KOPT-K1 (cell line): Measurements from ENCODE around the gene FGD2.

Source experiments
- H3K27ac ChIP-seq: fragments of 200-600 bp; sonication (generic); 2 replicates; pipeline ENCODE4 v1.5.1; 2016; ENCODE audit warnings: antibody characterized with exemption, mild to moderate bottlenecking, low read depth, low read length; ENCODE audit not compliant: poor library complexity, severe bottlenecking
- H3K36me3 ChIP-seq: fragments of 200-600 bp; sonication (generic); 2 replicates; pipeline ENCODE4 v1.5.1; 2017; ENCODE audit warnings: antibody characterized with exemption, mild to moderate bottlenecking, low read length, moderate library complexity; ENCODE audit not compliant: insufficient read depth
- H3K9me3 ChIP-seq: fragments of 200-600 bp; sonication (generic); 2 replicates; pipeline ENCODE4 v1.5.1; 2017; ENCODE audit warnings: antibody characterized with exemption, low read length, mild to moderate bottlenecking; ENCODE audit not compliant: insufficient read depth, poor library complexity, severe bottlenecking

FGD2 gene

DNA sequence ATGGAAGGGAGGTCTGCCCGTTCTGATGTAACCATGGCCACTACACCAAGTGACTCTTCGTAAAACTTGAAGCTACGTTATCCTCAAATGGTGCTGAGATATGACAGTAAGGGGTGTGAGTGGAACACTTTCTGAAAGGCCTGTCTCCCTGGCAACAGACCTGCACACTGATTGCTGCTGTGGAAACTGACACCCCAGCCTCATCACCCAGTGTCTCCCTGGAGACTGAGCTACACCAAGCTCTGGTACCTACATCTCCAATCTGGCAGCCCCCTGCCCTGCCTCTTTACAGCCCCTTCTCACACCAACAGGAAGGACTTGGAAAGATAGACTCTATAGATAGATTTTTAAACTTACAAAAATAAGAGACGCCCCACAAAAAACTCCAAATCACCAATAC, 37.7 kb upstream of the FGD2 start:
- H3K9me3 ChIP-seq, result no peaks in the 10 kb centered on the region
- H3K27ac ChIP-seq, result no peak overlapping the region
- peaks cover 69% of the 10 kb centered on the region for H3K36me3 ChIP-seq

- Histone ChIP-seq H3K36me3 (peaks cover 76% of the 10 kb centered on the region), H3K9me3 (no peaks in the 10 kb centered on the region), H3K27ac (no peak overlapping the region)
Measured at GRCh38 chr6:36968266-36968977, 37.0 kb upstream of the FGD2 start.

DNA sequence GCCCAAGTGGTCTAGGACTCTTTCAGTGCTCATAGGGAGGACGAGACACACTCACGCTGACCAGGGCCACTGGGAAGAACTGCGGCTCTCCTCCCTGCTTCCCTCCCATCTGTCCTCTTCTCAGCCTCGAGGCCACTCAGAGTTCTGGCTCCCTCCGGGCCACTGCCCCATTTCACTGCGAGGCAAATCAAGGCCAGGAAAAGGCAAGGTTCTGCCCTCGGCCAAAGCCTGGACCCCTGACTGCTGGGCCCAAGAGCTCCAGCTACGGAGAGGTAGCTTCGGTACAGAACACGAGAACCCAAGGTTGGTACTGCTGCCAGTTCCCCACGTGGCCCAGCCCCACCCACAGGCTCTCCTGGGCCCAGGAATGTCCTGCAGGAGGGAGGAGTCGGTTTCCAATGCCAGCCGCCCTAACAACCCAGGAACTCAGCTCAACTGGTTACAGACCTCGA, 36.2 kb upstream of the FGD2 start:
- H3K36me3 ChIP-seq, result peaks cover 84% of the 10 kb centered on the region
- no peak overlapping the region for H3K27ac ChIP-seq
- no peaks in the 10 kb centered on the region for H3K9me3 ChIP-seq

DNA sequence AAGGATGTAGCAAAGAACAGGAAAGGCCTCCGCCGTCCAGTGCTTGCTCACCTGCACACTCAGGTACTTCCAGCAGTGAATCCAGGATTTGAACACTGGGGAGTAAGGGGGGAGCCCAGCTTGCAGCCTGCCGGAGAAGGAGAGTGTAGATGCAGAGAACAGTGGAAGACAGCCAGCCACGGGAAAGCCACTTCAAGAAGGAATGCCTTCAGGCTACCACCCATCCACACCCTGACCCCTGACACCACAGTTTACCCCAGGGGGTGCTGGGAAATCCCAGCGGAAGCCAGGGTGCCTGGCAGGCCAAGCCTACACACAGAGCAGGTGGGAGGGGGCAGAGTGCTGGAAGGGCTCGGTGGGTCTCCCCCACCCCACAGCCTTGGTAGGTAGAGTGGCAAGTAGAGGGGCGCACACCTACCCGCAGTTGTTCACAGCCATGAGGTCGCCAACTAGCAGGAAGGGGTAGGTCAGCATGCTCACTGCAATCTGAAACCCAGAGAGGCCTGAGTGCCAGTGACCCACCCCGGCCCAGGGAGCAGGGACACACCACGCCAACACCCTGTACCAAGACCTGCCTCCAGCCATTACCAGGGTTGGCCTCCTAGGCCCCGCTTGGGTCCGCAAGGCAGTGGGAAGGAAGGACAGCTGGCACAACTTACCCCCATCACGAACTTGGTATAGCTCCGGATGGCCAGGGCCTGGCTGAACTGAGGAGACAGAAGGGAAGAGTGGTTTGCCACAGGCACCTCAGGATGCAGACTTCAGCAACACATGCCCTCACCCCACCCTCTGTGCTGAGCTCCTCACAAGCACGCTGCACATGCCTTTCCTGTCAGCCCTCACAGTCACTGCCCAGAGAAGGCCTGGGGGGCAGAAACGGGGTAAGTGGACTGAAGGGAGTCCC, 35.2 kb upstream of the FGD2 start:
- Histone ChIP-seq H3K27ac (no peak overlapping the region), H3K36me3 (peaks cover 94% of the 10 kb centered on the region), H3K9me3 (no peaks in the 10 kb centered on the region)

- Histone ChIP-seq H3K9me3 (no peaks in the 10 kb centered on the region), H3K36me3 (peaks cover 100% of the 10 kb centered on the region), H3K27ac (no peak overlapping the region)
Measured at GRCh38 chr6:36970892-36971842, 34.3 kb upstream of the FGD2 start.

- Histone ChIP-seq H3K27ac (no peak overlapping the region), H3K9me3 (no peaks in the 10 kb centered on the region), H3K36me3 (peaks cover 100% of the 10 kb centered on the region)
Measured at GRCh38 chr6:36971921-36972673, 33.4 kb upstream of the FGD2 start.

DNA sequence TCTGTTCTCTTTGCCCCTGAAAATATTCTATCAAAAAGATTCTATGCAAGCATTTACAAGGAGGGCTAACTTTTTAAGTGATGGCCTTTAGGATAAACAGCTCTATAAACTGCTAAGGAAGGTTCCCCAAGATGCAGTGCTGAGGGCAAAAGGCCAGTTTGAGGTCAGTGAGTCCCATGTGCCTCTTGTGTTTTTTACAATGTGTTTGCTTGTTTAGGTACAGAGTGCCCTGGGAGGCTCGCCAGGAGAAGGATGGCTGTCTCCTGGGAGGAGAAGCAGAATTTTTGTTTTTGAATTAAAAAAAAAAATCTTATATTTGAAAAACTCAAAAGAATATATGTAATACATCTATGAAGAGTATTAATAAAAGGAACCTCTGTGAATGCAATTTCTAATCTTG, 32.3 kb upstream of the FGD2 start:
- Histone ChIP-seq H3K36me3 (peaks cover 100% of the 10 kb centered on the region), H3K9me3 (no peaks in the 10 kb centered on the region), H3K27ac (no peak overlapping the region)

DNA sequence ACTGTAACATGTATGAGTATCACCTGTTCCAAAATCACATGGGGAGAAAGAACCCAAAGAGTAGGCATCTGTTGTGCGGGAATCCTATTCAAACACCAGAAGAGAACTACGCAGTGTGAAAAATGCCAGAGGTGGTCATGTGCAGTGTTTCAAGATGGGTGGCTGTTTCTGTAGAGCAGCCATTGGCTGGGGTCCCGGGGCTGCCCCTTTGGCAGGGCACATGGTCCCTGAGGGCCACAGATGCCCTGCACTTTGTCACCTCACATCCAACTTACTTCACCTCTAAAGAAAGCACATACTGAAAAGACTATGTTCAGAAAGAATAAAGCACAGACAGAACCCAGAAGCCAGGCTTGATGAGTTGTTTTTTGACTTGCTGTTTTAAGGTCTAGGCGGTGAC, 31.8 kb upstream of the FGD2 start:
- H3K9me3 ChIP-seq, result no peaks in the 10 kb centered on the region
- H3K36me3 ChIP-seq, result peaks cover 100% of the 10 kb centered on the region
- no peak overlapping the region for H3K27ac ChIP-seq

DNA sequence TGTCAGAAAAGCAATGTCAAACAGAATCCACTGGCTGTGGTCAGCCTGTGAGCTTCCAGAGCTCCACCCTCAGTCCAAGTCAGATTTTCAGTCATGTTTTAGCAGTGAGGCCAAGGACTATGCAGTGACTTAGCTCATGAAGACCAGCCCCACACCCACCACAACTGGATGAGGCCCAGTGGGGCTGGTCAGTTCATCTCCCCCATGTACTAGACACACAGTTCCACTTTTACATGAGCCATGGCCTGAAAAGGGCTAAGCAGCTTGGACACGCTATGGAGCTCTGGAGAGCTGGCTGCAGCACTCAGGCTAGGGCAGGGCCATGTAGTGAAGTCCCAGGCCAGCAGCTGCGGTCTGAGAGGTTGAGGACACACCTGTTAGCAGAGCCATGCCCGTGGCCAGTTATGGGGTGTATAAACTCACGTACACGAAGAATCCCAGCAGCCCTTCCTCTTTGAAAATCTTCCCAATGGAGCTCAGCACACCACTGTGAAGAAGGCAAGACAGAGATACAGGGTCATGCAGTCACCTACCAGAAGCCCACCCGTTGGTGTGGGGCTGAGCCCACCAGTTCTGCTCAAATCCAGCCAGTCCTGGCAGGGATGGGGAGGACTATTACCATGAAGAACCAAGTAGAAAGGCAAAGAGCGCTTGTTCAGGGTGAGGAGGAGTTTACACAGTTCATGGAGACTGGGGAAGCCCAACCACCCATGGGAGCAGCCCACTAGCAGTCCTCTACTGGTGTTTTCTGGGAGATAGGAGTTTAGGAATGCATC, 30.0 kb upstream of the FGD2 start:
- peaks cover 100% of the 10 kb centered on the region for H3K36me3 ChIP-seq

DNA sequence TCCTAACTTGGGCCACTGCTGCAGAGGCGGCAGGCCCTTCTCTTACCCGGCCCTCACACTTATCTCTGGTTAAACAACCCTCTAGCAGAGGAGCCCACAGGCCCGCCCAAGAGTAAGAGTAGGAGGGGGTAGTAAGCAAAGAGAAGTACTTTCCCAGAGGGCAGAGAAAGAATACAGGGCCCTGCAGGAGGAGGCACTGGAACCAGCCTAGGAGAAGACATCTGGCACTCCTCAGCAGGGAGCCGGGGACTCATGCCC, 29.5 kb upstream of the FGD2 start:
- Histone ChIP-seq H3K36me3 (peaks cover 100% of the 10 kb centered on the region), H3K9me3 (no peaks in the 10 kb centered on the region), H3K27ac (no peak overlapping the region)

More for the DNA sequence above, 30.0 kb upstream of the FGD2 start:
- Histone ChIP-seq H3K9me3 (no peaks in the 10 kb centered on the region), H3K27ac (no peak overlapping the region)

DNA sequence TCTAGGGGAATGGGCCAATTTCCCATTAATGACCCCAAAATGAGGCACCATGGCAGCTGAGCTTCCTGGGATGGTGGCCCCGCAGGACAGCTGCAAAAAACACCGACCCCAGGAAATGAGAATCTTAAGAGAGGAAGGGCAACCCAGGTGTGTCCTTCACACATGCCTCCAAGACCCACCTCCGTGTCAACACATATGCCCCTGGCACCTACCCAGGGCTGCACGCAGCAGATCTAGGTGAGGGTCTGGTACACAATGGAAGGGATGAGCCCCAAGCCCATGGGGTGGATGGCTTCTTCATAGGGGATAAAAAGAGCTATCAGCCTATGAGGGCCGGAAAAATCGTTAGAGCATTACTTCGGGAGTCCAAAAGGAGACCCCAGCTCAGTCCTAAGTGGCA, 28.9 kb upstream of the FGD2 start:
- no peaks in the 10 kb centered on the region for H3K9me3 ChIP-seq
- H3K27ac ChIP-seq, result no peak overlapping the region
- H3K36me3 ChIP-seq, result peaks cover 100% of the 10 kb centered on the region

- no peak overlapping the region for H3K27ac ChIP-seq
- peaks cover 100% of the 10 kb centered on the region for H3K36me3 ChIP-seq
Measured at GRCh38 chr6:36976931-36977330, 28.5 kb upstream of the FGD2 start.

GRCh38 chr6:36977470-36977941, 27.9 kb upstream of the FGD2 start:
- H3K36me3 ChIP-seq, result peaks cover 99% of the 10 kb centered on the region
- no peaks in the 10 kb centered on the region for H3K9me3 ChIP-seq
- no peak overlapping the region for H3K27ac ChIP-seq

More at GRCh38 chr6:36976931-36977330, 28.5 kb upstream of the FGD2 start:
- H3K9me3 ChIP-seq, result no peaks in the 10 kb centered on the region
